ENCODE data around the gene LRP6.

DNA sequence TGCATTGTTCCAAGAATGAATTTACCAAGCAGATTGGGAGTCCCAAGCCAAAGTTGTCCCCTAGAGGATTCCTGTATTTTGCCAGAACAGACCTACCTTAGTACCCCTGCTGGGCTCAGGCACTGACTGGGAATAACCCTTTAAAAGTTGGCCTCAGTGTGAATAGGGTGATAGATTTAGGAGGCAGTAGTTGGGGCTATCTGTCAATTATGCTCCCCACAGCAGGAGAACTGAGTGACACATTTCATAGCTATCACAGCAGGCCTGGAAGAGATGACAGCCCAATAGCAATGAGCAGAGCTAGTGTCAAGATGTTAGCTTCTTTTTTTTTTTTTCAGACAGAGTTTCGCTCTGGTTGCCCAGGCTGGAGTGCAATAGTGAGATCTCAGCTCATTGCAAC is 14.3 kb upstream of the LRP6 start:
- TF ChIP-seq, protein P1, sequence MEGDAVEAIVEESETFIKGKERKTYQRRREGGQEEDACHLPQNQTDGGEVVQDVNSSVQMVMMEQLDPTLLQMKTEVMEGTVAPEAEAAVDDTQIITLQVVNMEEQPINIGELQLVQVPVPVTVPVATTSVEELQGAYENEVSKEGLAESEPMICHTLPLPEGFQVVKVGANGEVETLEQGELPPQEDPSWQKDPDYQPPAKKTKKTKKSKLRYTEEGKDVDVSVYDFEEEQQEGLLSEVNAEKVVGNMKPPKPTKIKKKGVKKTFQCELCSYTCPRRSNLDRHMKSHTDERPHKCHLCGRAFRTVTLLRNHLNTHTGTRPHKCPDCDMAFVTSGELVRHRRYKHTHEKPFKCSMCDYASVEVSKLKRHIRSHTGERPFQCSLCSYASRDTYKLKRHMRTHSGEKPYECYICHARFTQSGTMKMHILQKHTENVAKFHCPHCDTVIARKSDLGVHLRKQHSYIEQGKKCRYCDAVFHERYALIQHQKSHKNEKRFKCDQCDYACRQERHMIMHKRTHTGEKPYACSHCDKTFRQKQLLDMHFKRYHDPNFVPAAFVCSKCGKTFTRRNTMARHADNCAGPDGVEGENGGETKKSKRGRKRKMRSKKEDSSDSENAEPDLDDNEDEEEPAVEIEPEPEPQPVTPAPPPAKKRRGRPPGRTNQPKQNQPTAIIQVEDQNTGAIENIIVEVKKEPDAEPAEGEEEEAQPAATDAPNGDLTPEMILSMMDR (IDR thresholded peaks at IDR 0.05; ENCODE audit: insufficient read depth, low read depth, low read length), result no peak
- TF ChIP-seq EZH2 (IDR thresholded peaks at IDR 0.05; ENCODE audit: insufficient read depth, low read length), result no peak

Measured in astrocyte (in vitro differentiated cells and primary cell).